Activated CD8-positive, alpha-beta memory T cell treated with anti-CD3 and anti-CD28 coated beads, Interleukin-2, amount 10 ng/mL, durations not matched to agents 7 days and 5 days (primary cell): ENCODE data around the gene HMCES. TPM values are rescaled to one million over a fixed set of nuclear protein-coding genes. Genes with fewer than 3 reads are reported as not detected.
A peak's percentile ranks its signal among the peaks of the same experiment; 100 is the strongest.
"Not testable (repeated sequence)": the region's sequence is repeated elsewhere in the genome, so short reads cannot be mapped to it uniquely, and the experiment has no call there.

ENCODE experiments used
- ATAC-seq: fragments of 150-1000 bp; cut with Tn5 transposase; one replicate; pipeline ENCODE4 v1.10.0; 2021; ENCODE audit warnings: moderate library complexity
- CTCF ChIA-PET: fragments of 350-600 bp; sonication (Branson Sonifier 250); formaldehyde crosslinking; loops from one replicate; lab custom pipeline; 2021; ENCODE audit warnings: antibody characterized with exemption; lab: Charles Lee
- DNase-seq: peaks from one replicate; pipeline ENCODE4 v3.0.0-alpha.2; 2020
- H3K27ac Mint-ChIP-seq: one replicate; pipeline ENCODE4 v1.8.0; 2021; ENCODE audit warnings: mild to moderate bottlenecking, mixed read lengths
- H3K27me3 Mint-ChIP-seq: one replicate; pipeline ENCODE4 v1.8.0; 2021; ENCODE audit warnings: mixed read lengths
- H3K36me3 Mint-ChIP-seq: one replicate; pipeline ENCODE4 v1.8.0; 2021; ENCODE audit warnings: mild to moderate bottlenecking, mixed read lengths
- H3K4me1 Mint-ChIP-seq: one replicate; pipeline ENCODE4 v1.8.0; 2021; ENCODE audit warnings: mixed read lengths
- H3K4me3 Mint-ChIP-seq: one replicate; pipeline ENCODE4 v1.8.0; 2021; ENCODE audit warnings: mild to moderate bottlenecking, moderate library complexity, mixed read lengths
- H3K9me3 Mint-ChIP-seq: one replicate; pipeline ENCODE4 v1.8.0; 2022; ENCODE audit warnings: low read depth, mixed read lengths
- total RNA-seq, 2 experiments: library from RNA; stranded (reverse); gene quantifications; one replicate each; pipeline ENCODE4 v1.2.3, GENCODE V29; 2021

The HMCES gene
- total RNA-seq, 2 experiments from 2014 or later: 43.4 to 52.1 TPM

- not testable (repeated sequence) for H3K36me3 Mint-ChIP-seq, H3K9me3 Mint-ChIP-seq, H3K4me3 Mint-ChIP-seq, H3K27me3 Mint-ChIP-seq
- peak; percentile 89 for DNase-seq
- peak overlapping the region; percentile 34 for H3K27ac Mint-ChIP-seq
- peaks cover 38% of the 10 kb centered on the region for H3K4me1 Mint-ChIP-seq
- ATAC-seq: peak; percentile 74
- CTCF ChIA-PET: interaction anchor here (0.7 to 8.0 kb wide), 48 partner anchors 9 to 370 kb away, joined by 3 to 95 read pairs (median 6); partner anchors contain the start of genes CNBP, ISY1 and RAB43
Measured at GRCh38 chr3:129245641-129246306, 32.9 kb upstream of the HMCES start.

DNA sequence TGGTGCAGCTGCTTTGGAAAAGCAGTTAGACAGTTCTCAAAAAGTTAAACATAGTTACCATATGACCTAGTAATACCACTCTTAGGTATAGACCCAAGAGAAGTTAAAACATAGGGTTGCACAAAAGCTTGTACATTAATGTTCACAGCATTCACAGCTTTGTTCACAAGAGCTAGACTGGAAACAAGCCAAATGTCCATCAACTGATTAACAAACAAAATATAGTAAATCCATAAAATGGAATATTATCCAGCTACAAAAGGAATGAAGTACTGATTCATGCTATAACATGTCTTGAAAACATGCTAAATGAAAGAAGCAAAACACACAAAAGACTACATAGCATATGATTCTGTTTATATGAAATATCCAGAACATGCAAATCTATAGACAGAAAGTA is 32.0 kb upstream of the HMCES start:
- peaks cover 8% of the 10 kb centered on the region for H3K36me3 Mint-ChIP-seq

GRCh38 chr3:129248286-129248979 is 30.2 kb upstream of the HMCES start:
- CTCF ChIA-PET: interaction anchor here (1.1 to 8.0 kb wide), 12 partner anchors 10 to 370 kb away, joined by 4 to 95 read pairs (median 8); partner anchors contain the start of gene CNBP
- Mint-ChIP-seq H3K4me3 (peak overlapping the region; percentile 94), H3K27me3 (no peaks in the 10 kb centered on the region), H3K27ac (peak overlapping the region; percentile 94), H3K36me3 (peaks cover 23% of the 10 kb centered on the region), H3K9me3 (no peaks in the 10 kb centered on the region), H3K4me1 (peaks cover 48% of the 10 kb centered on the region)
- no peak for DNase-seq
- ATAC-seq: no peak

More for the DNA sequence above, 32.0 kb upstream of the HMCES start:
- CTCF ChIA-PET: interaction anchor here (0.6 to 8.0 kb wide), 35 partner anchors 8 to 369 kb away, joined by 3 to 95 read pairs (median 7); partner anchors contain the start of gene RAB43
- no peaks in the 10 kb centered on the region for H3K9me3 Mint-ChIP-seq
- ATAC-seq (no peak), DNase-seq (no peak)
- no peak overlapping the region for H3K4me3 Mint-ChIP-seq
- H3K27me3 Mint-ChIP-seq: no peaks in the 10 kb centered on the region
- peaks cover 39% of the 10 kb centered on the region for H3K4me1 Mint-ChIP-seq
- H3K27ac Mint-ChIP-seq: no peak overlapping the region

DNA sequence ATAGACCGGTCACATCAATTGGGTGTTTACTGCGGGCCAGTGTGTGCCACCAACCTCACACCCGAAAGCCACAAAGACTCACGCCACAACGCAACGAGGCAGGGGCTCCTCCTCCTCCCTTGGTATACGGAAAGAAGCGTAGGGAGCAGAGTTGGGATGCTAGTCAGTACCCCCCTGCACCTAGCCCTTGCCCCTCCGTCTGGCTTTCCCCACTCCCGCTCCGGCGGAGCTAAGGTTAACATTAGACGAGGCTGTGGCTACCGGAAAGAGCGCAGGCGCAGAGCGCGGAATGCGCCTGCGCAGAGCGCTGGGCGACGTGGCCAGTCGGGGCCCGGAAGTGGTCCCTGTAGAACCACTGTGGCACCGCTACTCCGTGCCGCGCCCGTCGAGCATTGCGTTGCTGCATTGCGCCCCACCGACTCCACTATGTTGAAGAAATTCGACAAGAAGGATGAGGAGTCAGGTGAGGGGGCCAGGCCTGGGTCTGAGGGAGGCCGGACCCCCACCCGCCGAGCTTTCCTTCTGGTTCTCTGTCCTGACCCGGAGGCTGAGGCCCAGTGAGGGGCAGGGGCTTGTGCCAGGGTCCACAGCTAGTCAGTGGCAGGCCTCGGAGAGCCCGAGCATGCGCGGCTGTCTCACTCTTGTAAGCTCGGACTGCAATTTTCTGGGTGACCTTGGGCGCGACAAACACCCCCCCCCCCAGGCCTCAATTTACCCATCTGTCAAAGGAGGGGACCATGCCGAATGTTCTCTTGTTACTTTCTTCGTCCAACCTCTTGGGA is 29.2 kb upstream of the HMCES start, which contains the start of gene COPG1:
COPG1 (plus strand) TSS at position 323 of the 782 bp plus-strand sequence; CDS start at position 427, 104 bp downstream.
- CTCF ChIA-PET: interaction anchor here (0.7 to 8.0 kb wide), 15 partner anchors 11 to 371 kb away, joined by 3 to 95 read pairs (median 7); partner anchors contain the start of gene CNBP
- peak; percentile 91 for ATAC-seq

GRCh38 chr3:129252748-129253147 is 25.9 kb upstream of the HMCES start:
- Mint-ChIP-seq H3K27ac (no peak overlapping the region), H3K4me3 (no peak overlapping the region)

More for the DNA sequence above, 29.2 kb upstream of the HMCES start, which contains the start of gene COPG1:
- Mint-ChIP-seq H3K27me3 (no peaks in the 10 kb centered on the region), H3K36me3 (peaks cover 29% of the 10 kb centered on the region), H3K4me3 (peak within 1 kb of the TSS; percentile 94), H3K4me1 (peaks cover 48% of the 10 kb centered on the region), H3K9me3 (no peaks in the 10 kb centered on the region), H3K27ac (peak within 1 kb of the TSS; percentile 94)
- DNase-seq: peak; percentile 91

DNA sequence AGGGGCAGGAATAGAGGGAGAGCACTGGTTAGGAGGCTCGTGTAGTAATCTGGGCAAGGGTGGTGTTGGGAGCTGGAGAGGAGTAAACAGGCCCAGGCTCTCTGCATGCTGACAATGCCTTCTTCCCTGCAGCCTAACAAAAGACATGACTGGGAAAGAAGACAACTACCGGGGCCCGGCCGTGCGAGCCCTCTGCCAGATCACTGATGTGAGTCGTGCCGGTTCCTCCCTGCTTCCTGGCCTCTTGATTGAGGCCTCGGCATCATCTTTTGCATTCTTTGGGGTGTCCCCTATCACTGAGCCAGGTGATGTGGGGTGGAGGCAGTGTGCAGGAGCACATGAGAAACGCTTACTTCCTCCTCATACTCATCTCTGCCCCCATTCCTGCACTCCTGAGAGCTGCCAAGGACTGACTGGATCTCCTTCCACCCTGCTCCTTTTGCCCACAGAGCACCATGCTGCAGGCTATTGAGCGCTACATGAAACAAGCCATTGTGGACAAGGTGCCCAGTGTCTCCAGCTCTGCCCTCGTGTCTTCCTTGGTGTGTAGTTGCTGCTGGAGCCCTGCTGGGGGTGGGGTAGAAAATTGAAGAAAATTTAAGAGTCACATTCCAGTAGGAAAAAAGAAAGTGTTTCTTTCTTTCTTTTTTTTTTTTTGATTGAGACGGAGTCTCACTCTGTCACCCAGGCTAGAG is 24.0 kb upstream of the HMCES start:
- CTCF ChIA-PET: interaction anchor here (1.6 kb wide), 1 partner anchor 238 kb away, joined by 3 read pairs; no protein-coding TSS in a partner anchor
- DNase-seq: no peak
- no peak overlapping the region for H3K27ac Mint-ChIP-seq
- ATAC-seq: no peak
- H3K27me3 Mint-ChIP-seq: no peaks in the 10 kb centered on the region
- peaks cover 19% of the 10 kb centered on the region for H3K4me1 Mint-ChIP-seq
- peaks cover 57% of the 10 kb centered on the region for H3K36me3 Mint-ChIP-seq
- H3K9me3 Mint-ChIP-seq: no peaks in the 10 kb centered on the region
- H3K4me3 Mint-ChIP-seq: no peak overlapping the region

More at GRCh38 chr3:129252748-129253147, 25.9 kb upstream of the HMCES start:
- Mint-ChIP-seq H3K4me1 (peaks cover 31% of the 10 kb centered on the region), H3K9me3 (no peaks in the 10 kb centered on the region), H3K36me3 (peaks cover 52% of the 10 kb centered on the region), H3K27me3 (no peaks in the 10 kb centered on the region)
- no peak for DNase-seq
- ATAC-seq: no peak
- CTCF ChIA-PET: interaction anchor here (0.9 to 1.9 kb wide), 3 partner anchors 25 to 283 kb away, joined by 4 to 9 read pairs (median 6); no protein-coding TSS in a partner anchor

GRCh38 chr3:129256270-129256669 is 22.4 kb upstream of the HMCES start:
- H3K4me1 Mint-ChIP-seq: peaks cover 11% of the 10 kb centered on the region
- H3K9me3 Mint-ChIP-seq: no peaks in the 10 kb centered on the region
- H3K4me3 Mint-ChIP-seq: no peak overlapping the region
- no peak for DNase-seq
- ATAC-seq: no peak
- peaks cover 58% of the 10 kb centered on the region for H3K36me3 Mint-ChIP-seq
- no peaks in the 10 kb centered on the region for H3K27me3 Mint-ChIP-seq
- CTCF ChIA-PET: interaction anchor here (1.2 kb wide), 1 partner anchor 10 kb away, joined by 3 read pairs; no protein-coding TSS in a partner anchor
- no peak overlapping the region for H3K27ac Mint-ChIP-seq

DNA sequence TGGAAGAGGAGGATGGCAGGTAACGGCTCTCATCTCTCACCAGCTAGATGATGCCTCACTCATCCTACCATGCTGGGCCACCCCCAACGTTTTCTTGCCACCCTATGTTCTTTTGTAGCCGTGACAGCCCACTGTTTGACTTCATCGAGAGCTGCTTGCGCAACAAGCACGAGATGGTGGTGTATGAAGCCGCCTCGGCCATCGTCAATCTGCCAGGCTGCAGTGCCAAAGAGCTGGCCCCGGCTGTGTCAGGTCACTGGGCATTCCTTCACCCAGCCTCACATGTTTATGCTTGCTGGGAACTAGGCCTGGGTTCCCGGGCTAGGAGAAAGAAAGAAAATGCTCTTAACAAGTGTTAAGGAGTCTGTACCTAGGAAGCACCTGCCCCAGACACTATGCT is 21.1 kb upstream of the HMCES start:
- Mint-ChIP-seq H3K4me1 (no peaks in the 10 kb centered on the region), H3K27me3 (no peaks in the 10 kb centered on the region), H3K27ac (no peak overlapping the region), H3K4me3 (no peak overlapping the region), H3K9me3 (no peaks in the 10 kb centered on the region), H3K36me3 (peaks cover 57% of the 10 kb centered on the region)
- CTCF ChIA-PET: no interaction called here
- DNase-seq: no peak
- ATAC-seq: no peak

DNA sequence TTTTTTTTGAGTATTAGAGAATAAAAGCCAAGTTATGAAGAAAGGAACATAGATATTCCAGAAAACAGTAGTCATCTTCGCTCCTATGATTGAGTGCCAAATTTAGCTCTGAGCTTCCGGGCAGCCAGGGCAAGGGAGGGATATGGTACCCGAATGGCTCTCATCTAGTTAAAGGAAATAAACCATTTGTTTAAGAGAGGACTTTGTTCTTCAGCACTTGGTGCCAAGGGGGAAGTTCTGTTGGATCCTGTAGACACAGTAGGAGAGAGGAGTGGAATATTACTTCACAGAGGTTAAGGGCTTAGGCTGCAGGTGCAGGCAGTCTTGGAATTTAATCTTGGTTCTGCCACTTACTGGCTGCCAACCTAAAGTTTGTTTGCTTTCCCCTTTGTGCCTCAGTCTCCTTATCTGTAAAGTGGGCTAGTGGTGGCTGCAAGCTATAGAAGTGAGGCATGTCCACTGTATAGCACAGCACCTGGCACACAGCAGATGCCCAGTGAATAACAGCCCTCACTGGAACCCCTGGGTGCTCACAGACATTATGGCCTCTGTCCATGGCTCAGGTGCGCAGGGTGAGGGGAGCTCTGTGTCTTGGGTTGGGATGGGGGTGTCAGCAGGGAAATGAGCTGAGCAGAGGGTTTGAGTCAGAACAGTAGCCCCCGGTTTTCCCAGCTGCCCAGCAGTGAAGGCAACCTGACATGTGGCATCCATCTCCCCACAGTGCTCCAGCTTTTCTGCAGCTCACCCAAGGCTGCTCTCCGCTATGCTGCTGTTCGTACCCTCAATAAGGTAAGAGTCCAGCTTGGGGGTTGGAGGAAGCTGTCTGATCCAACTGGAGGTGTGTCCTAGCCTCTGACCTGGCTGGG is 18.8 kb upstream of the HMCES start:
- peaks cover 58% of the 10 kb centered on the region for H3K36me3 Mint-ChIP-seq
- no peak for DNase-seq
- no peak overlapping the region for H3K4me3 Mint-ChIP-seq
- no peaks in the 10 kb centered on the region for H3K27me3 Mint-ChIP-seq
- H3K9me3 Mint-ChIP-seq: no peaks in the 10 kb centered on the region
- H3K27ac Mint-ChIP-seq: no peak overlapping the region
- no peak for ATAC-seq
- CTCF ChIA-PET: interaction anchor here (0.5 to 2.1 kb wide), 5 partner anchors 13 to 139 kb away, joined by 3 to 7 read pairs (median 3); a partner anchor contains a TSS
- H3K4me1 Mint-ChIP-seq: no peaks in the 10 kb centered on the region

DNA sequence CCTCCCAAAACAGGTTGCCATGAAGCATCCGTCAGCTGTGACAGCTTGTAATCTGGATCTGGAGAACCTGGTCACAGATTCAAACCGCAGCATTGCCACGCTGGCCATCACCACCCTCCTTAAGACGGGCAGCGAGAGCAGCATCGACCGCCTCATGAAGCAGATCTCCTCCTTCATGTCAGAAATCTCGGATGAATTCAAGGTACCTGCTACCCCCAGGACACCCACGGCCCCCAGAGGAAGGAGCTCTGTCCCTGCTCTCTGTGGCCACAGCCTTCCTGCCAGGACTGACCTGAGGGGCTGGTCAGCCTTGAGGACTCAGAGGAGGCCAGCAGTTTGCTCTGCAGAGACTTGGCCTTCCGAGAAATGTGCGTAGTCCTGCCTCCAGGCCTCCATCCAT is 18.1 kb upstream of the HMCES start:
- no peaks in the 10 kb centered on the region for H3K4me1 Mint-ChIP-seq
- ATAC-seq: no peak
- DNase-seq: no peak
- peaks cover 58% of the 10 kb centered on the region for H3K36me3 Mint-ChIP-seq
- no peak overlapping the region for H3K4me3 Mint-ChIP-seq
- no peak overlapping the region for H3K27ac Mint-ChIP-seq
- CTCF ChIA-PET: interaction anchor here (0.5 to 2.1 kb wide), 5 partner anchors 14 to 207 kb away, joined by 3 to 7 read pairs (median 4); a partner anchor contains a TSS
- no peaks in the 10 kb centered on the region for H3K27me3 Mint-ChIP-seq
- H3K9me3 Mint-ChIP-seq: no peaks in the 10 kb centered on the region

- no peak for ATAC-seq
- CTCF ChIA-PET: interaction anchor here (1.4 to 2.1 kb wide), 2 partner anchors 54 to 208 kb away, joined by 4 to 7 read pairs; a partner anchor contains a TSS
- H3K9me3 Mint-ChIP-seq: no peaks in the 10 kb centered on the region
- DNase-seq: no peak
- H3K27ac Mint-ChIP-seq: no peak overlapping the region
- H3K4me3 Mint-ChIP-seq: no peak overlapping the region
- no peaks in the 10 kb centered on the region for H3K27me3 Mint-ChIP-seq
- H3K36me3 Mint-ChIP-seq: peaks cover 53% of the 10 kb centered on the region
- no peaks in the 10 kb centered on the region for H3K4me1 Mint-ChIP-seq
Measured at GRCh38 chr3:129261894-129262293, 16.8 kb upstream of the HMCES start.
